Omental fat pad (tissue), 4 donors: ENCODE data around the gene UBE2Q2. TPM values are rescaled to one million over a fixed set of nuclear protein-coding genes. Genes with fewer than 3 reads are reported as not detected.

ENCODE experiments used
- ATAC-seq: fragments of 150-250 bp; one replicate; pipeline ENCODE4 v1.9.1; 2016; ENCODE audit warnings: mild to moderate bottlenecking, moderate library complexity; ENCODE audit not compliant: low FRiP score
- DNase-seq: peaks from one replicate; pipeline ENCODE4 v3.0.0-alpha.2; 2019; ENCODE audit warnings: low spot score
- total RNA-seq, 4 donors: library from RNA; depleted of rRNA; stranded (reverse); fragments of >200 nt; gene quantifications; one replicate each; pipeline ENCODE4 v1.1.0, GENCODE V29; 2016
- TF ChIP-seq, protein P1 (sequence below), 3 donors: fragments of 450-650 bp; IDR thresholded peaks; one replicate each; pipeline ENCODE4 v1.5.1; 2016 to 2017; ENCODE audit warnings: antibody characterized with exemption in 3 of 3, mild to moderate bottlenecking in 3 of 3, moderate library complexity in 2 of 3

UBE2Q2 gene
- total RNA-seq, 4 donors from 2014 or later = 27.8 to 54.1 (median 47.2) TPM

DNA sequence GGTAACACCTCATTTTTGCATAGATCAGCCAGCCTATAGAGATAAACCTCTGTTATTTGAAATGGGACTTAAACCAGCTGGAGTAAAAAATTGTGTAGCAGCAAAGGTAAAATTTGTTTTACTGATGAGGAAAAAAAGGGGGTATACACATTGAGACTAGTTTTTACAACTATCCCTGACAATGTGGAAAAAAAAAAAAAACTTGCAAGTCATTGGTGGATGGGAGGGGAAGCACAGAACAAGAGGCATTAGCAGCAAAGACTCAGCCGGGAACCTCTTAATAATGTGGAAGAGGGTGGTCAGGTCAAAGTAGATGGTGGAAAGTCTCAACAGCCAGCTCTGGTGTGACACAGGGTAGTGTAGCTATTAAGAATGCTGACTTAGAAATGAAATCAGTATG, 74.9 kb downstream of the UBE2Q2 start:
- DNase-seq = no peak
- TF ChIP-seq, protein P1, sequence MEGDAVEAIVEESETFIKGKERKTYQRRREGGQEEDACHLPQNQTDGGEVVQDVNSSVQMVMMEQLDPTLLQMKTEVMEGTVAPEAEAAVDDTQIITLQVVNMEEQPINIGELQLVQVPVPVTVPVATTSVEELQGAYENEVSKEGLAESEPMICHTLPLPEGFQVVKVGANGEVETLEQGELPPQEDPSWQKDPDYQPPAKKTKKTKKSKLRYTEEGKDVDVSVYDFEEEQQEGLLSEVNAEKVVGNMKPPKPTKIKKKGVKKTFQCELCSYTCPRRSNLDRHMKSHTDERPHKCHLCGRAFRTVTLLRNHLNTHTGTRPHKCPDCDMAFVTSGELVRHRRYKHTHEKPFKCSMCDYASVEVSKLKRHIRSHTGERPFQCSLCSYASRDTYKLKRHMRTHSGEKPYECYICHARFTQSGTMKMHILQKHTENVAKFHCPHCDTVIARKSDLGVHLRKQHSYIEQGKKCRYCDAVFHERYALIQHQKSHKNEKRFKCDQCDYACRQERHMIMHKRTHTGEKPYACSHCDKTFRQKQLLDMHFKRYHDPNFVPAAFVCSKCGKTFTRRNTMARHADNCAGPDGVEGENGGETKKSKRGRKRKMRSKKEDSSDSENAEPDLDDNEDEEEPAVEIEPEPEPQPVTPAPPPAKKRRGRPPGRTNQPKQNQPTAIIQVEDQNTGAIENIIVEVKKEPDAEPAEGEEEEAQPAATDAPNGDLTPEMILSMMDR (IDR thresholded peaks at IDR 0.05) = no peak

DNA sequence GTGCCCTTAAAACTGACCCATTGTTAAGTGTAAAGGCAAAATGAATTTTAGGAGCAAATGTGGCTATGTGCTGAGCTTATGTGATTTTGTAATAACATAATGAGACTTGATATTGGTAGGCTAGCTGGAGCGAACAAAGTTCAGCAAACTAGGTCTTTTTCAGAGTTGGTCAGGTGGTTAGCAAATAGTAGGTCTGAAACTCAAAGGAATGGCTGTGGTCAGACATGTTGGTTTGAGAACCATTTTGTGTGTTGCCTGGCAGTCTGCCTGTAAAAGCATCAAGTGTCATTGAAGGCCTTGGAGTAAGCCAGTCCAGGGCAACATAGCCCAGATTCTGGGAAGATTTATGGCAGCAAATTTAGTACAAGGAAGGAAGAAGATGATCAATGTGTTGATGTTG, 76.8 kb downstream of the UBE2Q2 start:
- TF ChIP-seq, protein P1 (IDR thresholded peaks at IDR 0.05) = no peak
- DNase-seq (no peak), ATAC-seq (no peak)

More for the DNA sequence above, 74.9 kb downstream of the UBE2Q2 start:
- ATAC-seq = no peak

GRCh38 chr15:75921732-75922703, 78.8 kb downstream of the UBE2Q2 start:
- peak; percentile 86 for ATAC-seq
- no peak for DNase-seq

GRCh38 chr15:75923756-75924155, 80.5 kb downstream of the UBE2Q2 start:
- TF ChIP-seq, protein P1 (IDR thresholded peaks at IDR 0.05) = no peak
- ATAC-seq = no peak

More at GRCh38 chr15:75921732-75922703, 78.8 kb downstream of the UBE2Q2 start:
- TF ChIP-seq, protein P1 (IDR thresholded peaks at IDR 0.05) = no peak

GRCh38 chr15:75924576-75924975, 81.3 kb downstream of the UBE2Q2 start:
- DNase-seq (no peak), ATAC-seq (no peak)
- TF ChIP-seq, protein P1 (IDR thresholded peaks at IDR 0.05) = no peak

More at GRCh38 chr15:75923756-75924155, 80.5 kb downstream of the UBE2Q2 start:
- DNase-seq = no peak

DNA sequence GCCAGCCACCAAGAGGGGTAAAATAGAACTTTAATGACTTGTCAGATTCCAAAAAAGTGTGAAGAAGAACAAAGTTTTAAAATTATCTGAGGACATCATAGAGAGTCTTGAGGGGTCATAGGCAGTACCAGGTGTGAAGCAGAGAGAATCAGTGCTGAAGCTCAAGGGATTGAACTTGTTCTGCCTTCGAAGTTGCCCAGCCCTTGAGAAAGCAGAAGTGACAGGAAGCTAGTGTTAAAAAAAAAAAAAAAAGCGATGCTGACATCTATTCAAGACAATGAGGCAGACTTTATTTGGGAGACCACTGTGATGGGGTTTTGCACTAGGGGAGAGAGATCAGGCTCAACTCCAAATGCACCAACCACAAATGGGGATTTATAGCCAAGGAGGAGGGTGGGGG, 82.2 kb downstream of the UBE2Q2 start:
- no peak for ATAC-seq
- TF ChIP-seq, protein P1 (IDR thresholded peaks at IDR 0.05) = no peak
- DNase-seq = no peak
